A549 treated with ZK216348 at 1 μM for 4 hours (cell line): ENCODE results near the gene HSD17B1. TPM values are rescaled to one million over a fixed set of nuclear protein-coding genes. Genes with fewer than 3 reads are reported as not detected.

Source experiments
- total RNA-seq: library from RNA; stranded (reverse); fragments of 200-300 nt; extraction: Qiagen RNA extraction; gene quantifications from 5 replicates; pipeline ENCODE4 v1.2.3, GENCODE V29; 2022; ENCODE audit warnings: low read depth

Gene HSD17B1
- 1.1 to 1.8 TPM (median 1.7 TPM) in 5 replicates for total RNA-seq

GRCh38 chr17:42552736-42553135 is at the start of gene HSD17B1:
HSD17B1 (plus strand) TSS chr17:42552923; CDS start chr17:42552934, 11 bp downstream.

GRCh38 chr17:42536048-42536371 is 16.7 kb upstream of the HSD17B1 start, which contains the start of gene NAGLU:
NAGLU (plus strand) TSS chr17:42536241; CDS start chr17:42536273, 32 bp downstream.

GRCh38 chr17:42561897-42562387 is 9.2 kb downstream of the HSD17B1 start, which contains the start of gene COASY:
COASY (plus strand) TSS chr17:42562148; CDS start chr17:42562623, 475 bp downstream.

GRCh38 chr17:42566883-42567573 is 14.3 kb downstream of the HSD17B1 start, which contains the start of gene MLX:
MLX (plus strand) TSS chr17:42567100; CDS start chr17:42567125, 25 bp downstream.

GRCh38 chr17:42577532-42578281 is 25.0 kb downstream of the HSD17B1 start, which contains the start of gene PSMC3IP:
PSMC3IP (minus strand) TSS chr17:42577729; CDS start chr17:42577686, 43 bp downstream.

Other genes with a start within 250 kb of the HSD17B1 start
- gene STAT3, start 164.5 kb upstream of the HSD17B1 start, total RNA-seq, result 61.1 to 82.9 TPM (median 74.4 TPM) in 5 replicates
- 367 to 513 TPM (median 475 TPM) in 5 replicates for gene CAVIN1, start 129.7 kb upstream of the HSD17B1 start, total RNA-seq
- 23.9 to 47.5 TPM (median 44.9 TPM) in 5 replicates for gene ATP6V0A1, start 94.0 kb upstream of the HSD17B1 start, total RNA-seq
- gene NAGLU, start 16.7 kb upstream of the HSD17B1 start, total RNA-seq, result 24.4 to 48.2 TPM (median 44.7 TPM) in 5 replicates
- gene COASY, start 9.2 kb downstream of the HSD17B1 start, total RNA-seq, result 86.3 to 131 TPM (median 126 TPM) in 5 replicates
- 54.7 to 66.6 TPM (median 63.8 TPM) in 5 replicates for gene MLX, start 14.2 kb downstream of the HSD17B1 start, total RNA-seq
- gene PSMC3IP, start 24.8 kb downstream of the HSD17B1 start, total RNA-seq, result 37.8 to 39.8 TPM (median 38.5 TPM) in 5 replicates
- 22.6 to 32.0 TPM (median 29.9 TPM) in 5 replicates for gene RETREG3, start 56.5 kb downstream of the HSD17B1 start, total RNA-seq
- gene TUBG1, start 56.8 kb downstream of the HSD17B1 start, total RNA-seq, result 126 to 157 TPM (median 153 TPM) in 5 replicates
- 19.6 to 25.9 TPM (median 22.6 TPM) in 5 replicates for gene TUBG2, start 106.4 kb downstream of the HSD17B1 start, total RNA-seq
- 7.7 to 20.0 TPM (median 18.9 TPM) in 5 replicates for gene PLEKHH3, start 124.1 kb downstream of the HSD17B1 start, total RNA-seq
- 0.18 to 0.66 TPM (median 0.53 TPM) in 5 replicates for gene CCR10, start 128.9 kb downstream of the HSD17B1 start, total RNA-seq
- gene CNTNAP1, start 129.6 kb downstream of the HSD17B1 start, total RNA-seq, result 3.5 to 6.5 TPM (median 6.0 TPM) in 5 replicates
- gene EZH1, start 192.1 kb downstream of the HSD17B1 start, total RNA-seq, result 10.2 to 14.6 TPM (median 13.3 TPM) in 5 replicates
- 0.74 to 1.3 TPM (median 0.88 TPM) in 4 of 5 replicates, not detected in the other for gene RAMP2, start 208.3 kb downstream of the HSD17B1 start, total RNA-seq
- gene VPS25, start 220.5 kb downstream of the HSD17B1 start, total RNA-seq, result 118 to 129 TPM (median 121 TPM) in 5 replicates
- 0.47 to 2.3 TPM (median 1.7 TPM) in 5 replicates for gene WNK4, start 227.7 kb downstream of the HSD17B1 start, total RNA-seq
- gene COA3, start 245.8 kb downstream of the HSD17B1 start, total RNA-seq, result 92.1 to 146 TPM (median 129 TPM) in 5 replicates
- 0.18 TPM in 1 of 5 replicates, not detected in the others for gene CNTD1, start 245.9 kb downstream of the HSD17B1 start, total RNA-seq